Common myeloid progenitor, CD34-positive (primary cell): Measurements from ENCODE around the gene PRELID1. TPM values are rescaled to one million over a fixed set of nuclear protein-coding genes. Genes with fewer than 3 reads are reported as not detected.
A peak's percentile ranks its signal among the peaks of the same experiment; 100 is the strongest.
"Not testable (repeated sequence)": the region's sequence is repeated elsewhere in the genome, so short reads cannot be mapped to it uniquely, and the experiment has no call there.

Experiments
- CTCF ChIA-PET: fragments of 350-600 bp; sonication (Branson Sonifier 250); formaldehyde crosslinking; loops from one replicate; lab custom pipeline; 2021; ENCODE audit warnings: antibody characterized with exemption; lab: Charles Lee
- POLR2A ChIA-PET: fragments of 350-600 bp; sonication (Branson Sonifier 250); formaldehyde crosslinking; loops from one replicate; lab custom pipeline; 2021; ENCODE audit warnings: antibody characterized with exemption; lab: Charles Lee
- DNase-seq, 3 donors: peaks; one replicate each; pipeline versions ENCODE4 v3.0.0 to v3.0.0-alpha.2; 2013
- H3K27ac ChIP-seq, 2 experiments: 1 replicate in 1 of 2; 2 replicates in 1 of 2; pipeline ENCODE4 v1.7.0; 2013; ENCODE audit warnings: inconsistent platforms in 2 of 2, low read length in 2 of 2, mild to moderate bottlenecking in 2 of 2, low read depth in 1 of 2, moderate library complexity in 1 of 2; ENCODE audit not compliant: severe bottlenecking in 2 of 2, insufficient read depth in 1 of 2, poor library complexity in 1 of 2
- H3K27me3 ChIP-seq, 5 experiments: replicated peaks in 2 of 5; 1 replicate in 3 of 5; 2 replicates in 2 of 5; pipeline versions ENCODE4 v1.6.1 to v1.7.0; 2013; ENCODE audit warnings: low read length in 4 of 5, mild to moderate bottlenecking in 2 of 5, moderate library complexity in 2 of 5, inconsistent platforms in 1 of 5; ENCODE audit not compliant: insufficient read depth in 5 of 5, control insufficient read depth in 4 of 5
- H3K36me3 ChIP-seq, 4 experiments: 1 replicate in 2 of 4; 2 replicates in 2 of 4; pipeline versions ENCODE4 v1.6.1 to v1.7.0; 2013; ENCODE audit warnings: low read length in 3 of 4, control low read depth in 1 of 4, mild to moderate bottlenecking in 1 of 4; ENCODE audit not compliant: control insufficient read depth in 4 of 4, insufficient read depth in 4 of 4
- H3K4me1 ChIP-seq, 4 experiments: 1 replicate in 3 of 4; 2 replicates in 1 of 4; pipeline versions ENCODE4 v1.6.1 to v1.7.1; 2013; ENCODE audit warnings: low read length in 3 of 4, mild to moderate bottlenecking in 3 of 4, control low read depth in 1 of 4, inconsistent platforms in 1 of 4, moderate library complexity in 1 of 4; ENCODE audit not compliant: control insufficient read depth in 4 of 4, insufficient read depth in 4 of 4; ENCODE audit errors: control extremely low read depth in 1 of 4
- H3K4me3 ChIP-seq, 7 experiments: 1 replicate in 4 of 7; 2 replicates in 3 of 7; pipeline versions ENCODE4 v1.5.1 to v1.7.0; 2013; ENCODE audit warnings: mild to moderate bottlenecking in 7 of 7, low read length in 6 of 7, moderate library complexity in 6 of 7, inconsistent platforms in 2 of 7, low read depth in 2 of 7, control low read depth in 1 of 7; ENCODE audit not compliant: insufficient read depth in 4 of 7, control insufficient read depth in 1 of 7; ENCODE audit errors: extremely low read depth in 1 of 7
- H3K9me3 ChIP-seq, 5 experiments: 1 replicate in 4 of 5; 2 replicates in 1 of 5; pipeline versions ENCODE4 v1.6.1 to v1.7.1; 2013; ENCODE audit warnings: low read length in 4 of 5, mild to moderate bottlenecking in 2 of 5, inconsistent platforms in 1 of 5, low read depth in 1 of 5, moderate library complexity in 1 of 5; ENCODE audit not compliant: control insufficient read depth in 4 of 5, insufficient read depth in 2 of 5; ENCODE audit errors: control extremely low read depth in 1 of 5
- WGBS: methylation state at CpG from one replicate; pipeline ENCODE4 v1.1.5; 2013; ENCODE audit not compliant: insufficient coverage; 5-methylcytosine and 5-hydroxymethylcytosine counted together
- polyA plus RNA-seq: library from polyadenylated mRNA; unstranded; fragments of 120-200 nt; gene quantifications from one replicate; pipeline ENCODE4 v1.2.1, GENCODE V29; 2013

PRELID1 gene
- 68.9 TPM for polyA plus RNA-seq

- H3K27ac ChIP-seq = peak within 1 kb of the TSS; percentile 64 to 81
- peaks cover 2 to 36% (median 9%) of the 10 kb centered on the region in 4 experiments for H3K36me3 ChIP-seq
- peak; percentile 87 to 95 (median 91) for DNase-seq
- ChIA-PET POLR2A (interaction anchor here (0.6 kb wide), 1 partner anchor 144 kb away, joined by 3 read pairs; no protein-coding TSS in a partner anchor), CTCF (interaction anchor here (0.7 to 1.2 kb wide), 3 partner anchors 13 to 33 kb away, joined by 3 to 4 read pairs (median 3); no protein-coding TSS in a partner anchor)
- H3K4me1 ChIP-seq = peaks cover 30 to 94% (median 91%) of the 10 kb centered on the region in 4 experiments
- no peaks in the 10 kb centered on the region for H3K27me3 ChIP-seq
- WGBS = under 1% methylated on average over 88 of the region's 100 CpGs
- H3K9me3 ChIP-seq = no peaks in the 10 kb centered on the region
- H3K4me3 ChIP-seq = peak within 1 kb of the TSS; percentile 72 to 97 (median 86)
These were observed at the start of gene PRELID1, which contains the start of gene RAB24 for GRCh38 chr5:177303121-177303924. Gene PRELID1 (plus strand): TSS chr5:177303799. CDS start chr5:177303986, 187 bp downstream. Gene RAB24 (minus strand): TSS chr5:177303719. CDS start chr5:177303288, 431 bp downstream.

- Histone ChIP-seq H3K27ac (peak overlapping the region in 1 of 2 experiments; percentile 39), H3K36me3 (peaks cover 18 to 82% (median 50%) of the 10 kb centered on the region in 4 experiments), H3K4me1 (no peaks in the 10 kb centered on the region), H3K27me3 (no peaks in the 10 kb centered on the region), H3K9me3 (no peaks in the 10 kb centered on the region), H3K4me3 (no peak overlapping the region)
- ChIA-PET POLR2A (no interaction called here), CTCF (no interaction called here)
- no peak for DNase-seq
- 100% methylated on average over 2 of the region's 5 CpGs for WGBS
These were observed 47.3 kb upstream of the PRELID1 start for GRCh38 chr5:177256296-177256695.

- peaks cover 14 to 84% (median 48%) of the 10 kb centered on the region in 4 experiments for H3K36me3 ChIP-seq
- DNase-seq, H3K4me1 ChIP-seq, H3K9me3 ChIP-seq, H3K27me3 ChIP-seq, H3K27ac ChIP-seq, H3K4me3 ChIP-seq, POLR2A ChIA-PET: not testable (repeated sequence)
- 93% methylated on average over 4 of the region's 7 CpGs for WGBS
- CTCF ChIA-PET = interaction anchor here (0.9 kb wide), 1 partner anchor 144 kb away, joined by 5 read pairs; no protein-coding TSS in a partner anchor
These were observed 44.9 kb upstream of the PRELID1 start for GRCh38 chr5:177258711-177259110.

- Histone ChIP-seq H3K27me3 (no peaks in the 10 kb centered on the region), H3K36me3 (peaks cover 19 to 79% (median 52%) of the 10 kb centered on the region in 4 experiments), H3K27ac (no peak overlapping the region), H3K4me3 (no peak overlapping the region), H3K4me1 (no peaks in the 10 kb centered on the region), H3K9me3 (no peaks in the 10 kb centered on the region)
- ChIA-PET CTCF (no interaction called here), POLR2A (no interaction called here)
- 100% methylated on average over 1 of the region's 7 CpGs for WGBS
- DNase-seq = no peak
These were observed 42.6 kb upstream of the PRELID1 start for GRCh38 chr5:177260961-177261360.

GRCh38 chr5:177261510-177261909 is 42.1 kb upstream of the PRELID1 start:
- Histone ChIP-seq H3K27me3 (no peaks in the 10 kb centered on the region), H3K4me3 (no peak overlapping the region), H3K36me3 (peaks cover 21 to 80% (median 55%) of the 10 kb centered on the region in 4 experiments), H3K4me1 (no peaks in the 10 kb centered on the region), H3K27ac (no peak overlapping the region), H3K9me3 (no peaks in the 10 kb centered on the region)
- ChIA-PET POLR2A (no interaction called here), CTCF (no interaction called here)
- DNase-seq = no peak
- 100% methylated on average over 1 of the region's 1 CpG for WGBS

GRCh38 chr5:177264178-177264577 is 39.4 kb upstream of the PRELID1 start:
- 100% methylated on average over 1 of the region's 1 CpG for WGBS
- H3K9me3 ChIP-seq = no peaks in the 10 kb centered on the region
- ChIA-PET POLR2A (no interaction called here), CTCF (interaction anchor here (1.0 to 1.4 kb wide), 2 partner anchors 150 to 151 kb away, joined by 3 to 5 read pairs; no protein-coding TSS in a partner anchor)
- peaks cover 22 to 82% (median 50%) of the 10 kb centered on the region in 4 experiments for H3K36me3 ChIP-seq
- H3K27me3 ChIP-seq = no peaks in the 10 kb centered on the region
- DNase-seq = no peak
- H3K27ac ChIP-seq = no peak overlapping the region
- H3K4me1 ChIP-seq = no peaks in the 10 kb centered on the region
- H3K4me3 ChIP-seq = no peak overlapping the region

GRCh38 chr5:177265395-177265794 is 38.2 kb upstream of the PRELID1 start:
- Histone ChIP-seq H3K4me3 (no peak overlapping the region), H3K9me3 (no peaks in the 10 kb centered on the region), H3K36me3 (peaks cover 31 to 82% (median 52%) of the 10 kb centered on the region in 4 experiments), H3K27ac (no peak overlapping the region), H3K4me1 (no peaks in the 10 kb centered on the region), H3K27me3 (no peaks in the 10 kb centered on the region)
- no peak for DNase-seq
- 98% methylated on average over 15 of the region's 16 CpGs for WGBS
- ChIA-PET CTCF (no interaction called here), POLR2A (interaction anchor here (0.7 kb wide), 1 partner anchor 950 kb away, joined by 4 read pairs; no protein-coding TSS in a partner anchor)
